ENCODE measurements around the gene STEAP3.

STEAP3 gene

DNA sequence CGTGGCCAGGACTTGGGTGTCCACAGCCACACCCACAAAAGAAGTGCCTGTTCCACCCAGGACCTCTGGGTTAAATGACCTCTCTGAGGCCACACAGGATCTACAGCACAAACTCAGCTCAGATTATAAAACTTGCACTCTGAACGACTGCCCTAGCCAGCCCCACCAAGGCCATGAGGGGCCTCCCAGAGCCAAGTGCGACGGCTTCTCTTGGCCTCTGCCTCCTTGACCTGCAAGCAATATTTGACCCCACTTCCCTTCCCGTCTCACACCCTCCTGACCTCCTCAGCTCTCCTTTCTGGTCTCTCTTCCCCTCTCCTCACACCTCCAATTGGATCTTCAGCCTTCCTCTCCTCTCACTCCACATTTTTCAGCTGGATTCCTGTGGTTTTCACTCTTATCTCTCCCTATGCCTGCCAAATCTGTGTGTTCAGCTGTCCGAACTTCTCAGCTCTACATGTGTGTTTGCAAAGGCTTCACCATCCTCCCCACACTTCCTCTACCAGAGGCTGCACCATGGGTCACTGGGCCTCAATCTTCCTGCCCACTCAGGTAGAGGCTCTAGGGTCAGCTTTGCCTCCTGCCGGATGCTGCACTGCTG lies 25.3 kb upstream of the STEAP3 start:
- DNase-seq, result no peak

DNA sequence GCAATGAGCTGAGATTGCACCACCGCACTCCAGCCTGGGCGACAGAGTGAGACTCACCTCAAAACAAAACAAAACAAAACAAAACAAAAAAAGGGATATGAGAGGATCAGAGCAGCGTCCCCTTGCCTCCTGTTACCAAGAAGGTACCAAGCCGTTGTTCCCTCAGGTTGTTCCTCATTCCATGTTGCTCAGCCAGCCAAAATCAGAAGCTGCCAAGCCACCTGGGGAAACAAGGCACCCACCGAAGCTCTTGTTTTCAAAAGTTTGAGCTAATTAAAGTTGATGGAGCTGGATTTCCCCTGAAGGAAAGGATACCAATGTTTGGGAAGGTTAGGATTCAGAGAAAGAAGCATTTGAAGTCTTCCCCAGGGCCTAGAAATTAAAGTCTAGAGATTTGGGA lies 21.8 kb upstream of the STEAP3 start:
- DNase-seq, result no peak

DNA sequence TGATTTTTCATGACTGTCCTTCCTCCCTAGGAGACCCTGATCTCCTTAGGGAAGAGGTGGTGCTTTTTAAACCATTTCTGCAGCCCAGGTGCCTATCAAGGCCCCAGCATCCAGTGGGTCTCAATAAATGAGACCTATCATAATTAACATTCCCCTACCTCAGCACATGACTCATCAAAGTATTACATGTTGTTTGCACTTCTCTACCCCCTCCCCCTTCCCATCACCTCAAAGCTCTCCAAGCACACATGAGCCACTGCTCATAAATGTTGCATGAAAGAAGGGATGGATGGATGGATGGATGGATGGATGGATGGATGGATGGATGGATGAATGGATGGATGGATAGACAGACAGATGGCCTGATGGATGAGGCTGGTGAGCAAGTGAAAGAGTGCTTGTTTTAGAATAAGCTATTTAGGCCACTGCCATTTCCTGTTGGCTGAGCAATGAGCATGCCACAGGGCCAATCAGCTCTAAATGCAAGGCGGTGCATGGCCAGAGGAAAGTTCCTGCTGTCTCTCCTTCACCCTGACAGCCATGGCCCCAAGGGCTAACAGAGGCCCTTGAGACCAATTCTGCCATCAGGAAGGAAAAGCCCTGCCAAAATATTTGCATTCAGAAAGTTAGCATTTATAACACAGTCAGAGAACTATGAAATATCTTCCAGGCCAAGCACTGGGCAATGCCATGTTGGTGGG lies 20.9 kb upstream of the STEAP3 start:
- DNase-seq, result no peak

GRCh38 chr2:119204525-119204924 lies 19.1 kb upstream of the STEAP3 start:
- DNase-seq, result no peak

- DNase-seq, result no peak
These were observed 18.5 kb upstream of the STEAP3 start for GRCh38 chr2:119205001-119205706.

GRCh38 chr2:119206201-119206600 lies 17.4 kb upstream of the STEAP3 start:
- no peak for DNase-seq

DNA sequence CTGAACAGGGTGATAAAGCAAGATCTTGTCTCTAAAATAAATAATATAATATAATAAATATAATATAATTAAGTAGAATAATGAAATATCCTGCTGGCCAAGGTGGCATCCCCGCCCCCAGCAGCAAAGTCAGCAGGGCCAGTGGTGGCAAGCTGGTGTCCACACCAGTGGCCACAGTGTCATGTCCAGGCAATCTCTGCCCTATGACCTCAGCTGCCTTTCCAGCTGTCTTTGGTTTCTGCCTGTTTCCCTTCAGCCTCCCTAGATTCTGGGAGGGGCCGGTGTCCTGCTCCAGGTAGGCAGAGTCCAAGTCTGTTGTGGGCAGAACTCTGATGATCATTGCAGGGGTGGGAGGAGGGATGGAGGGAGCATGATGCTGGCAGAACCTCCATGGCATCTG lies 16.2 kb upstream of the STEAP3 start:
- no peak for DNase-seq

DNA sequence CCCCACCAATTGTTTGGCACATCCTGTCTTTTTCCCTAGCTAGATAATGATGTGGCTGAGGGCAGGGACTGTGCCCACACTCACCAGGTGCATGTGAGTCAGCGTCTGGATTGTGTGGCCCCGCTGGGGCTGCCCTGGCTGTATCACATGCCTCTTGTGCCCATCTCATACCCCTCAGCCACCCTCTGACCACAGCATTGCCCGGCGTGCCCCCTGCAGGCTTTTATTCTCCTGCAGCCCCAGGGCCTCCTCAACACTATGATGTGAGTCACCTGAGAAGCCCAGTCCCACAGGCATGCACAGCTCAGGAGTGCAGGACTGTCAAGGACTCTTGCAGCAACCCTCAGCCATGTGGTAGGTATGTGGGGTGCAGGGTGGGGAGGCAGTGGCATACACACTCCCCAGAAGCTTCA lies 14.8 kb upstream of the STEAP3 start:
- no peak for DNase-seq

GRCh38 chr2:119212139-119212800 lies 11.4 kb upstream of the STEAP3 start:
- no peak for DNase-seq

GRCh38 chr2:119214453-119215037 lies 9.1 kb upstream of the STEAP3 start:
- DNase-seq, result no peak

DNA sequence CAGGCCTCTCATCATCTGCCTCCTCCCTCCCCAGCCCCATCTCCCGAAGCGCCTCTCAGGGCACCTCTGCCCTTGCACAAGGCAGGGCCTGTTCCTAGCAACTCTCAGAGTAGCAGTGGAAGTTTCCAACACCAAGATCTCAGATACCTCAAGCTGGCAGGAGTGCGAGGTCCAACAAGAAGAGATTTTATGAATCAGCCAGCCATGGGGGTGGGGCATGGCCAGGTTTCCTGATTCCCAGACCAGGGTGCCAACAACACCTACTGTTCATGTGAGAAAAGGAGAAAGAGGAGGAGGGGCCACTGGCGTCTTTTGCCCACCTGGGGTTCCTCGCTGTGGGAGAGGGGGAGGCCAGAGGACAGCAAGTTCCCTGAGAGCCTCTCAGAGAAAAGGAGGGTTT lies 6.6 kb upstream of the STEAP3 start:
- DNase-seq, result no peak

- DNase-seq, result no peak
These were observed 5.1 kb upstream of the STEAP3 start for GRCh38 chr2:119218478-119219064.

- DNase-seq, result no peak
These were observed 3.8 kb upstream of the STEAP3 start for GRCh38 chr2:119219873-119220272.

DNA sequence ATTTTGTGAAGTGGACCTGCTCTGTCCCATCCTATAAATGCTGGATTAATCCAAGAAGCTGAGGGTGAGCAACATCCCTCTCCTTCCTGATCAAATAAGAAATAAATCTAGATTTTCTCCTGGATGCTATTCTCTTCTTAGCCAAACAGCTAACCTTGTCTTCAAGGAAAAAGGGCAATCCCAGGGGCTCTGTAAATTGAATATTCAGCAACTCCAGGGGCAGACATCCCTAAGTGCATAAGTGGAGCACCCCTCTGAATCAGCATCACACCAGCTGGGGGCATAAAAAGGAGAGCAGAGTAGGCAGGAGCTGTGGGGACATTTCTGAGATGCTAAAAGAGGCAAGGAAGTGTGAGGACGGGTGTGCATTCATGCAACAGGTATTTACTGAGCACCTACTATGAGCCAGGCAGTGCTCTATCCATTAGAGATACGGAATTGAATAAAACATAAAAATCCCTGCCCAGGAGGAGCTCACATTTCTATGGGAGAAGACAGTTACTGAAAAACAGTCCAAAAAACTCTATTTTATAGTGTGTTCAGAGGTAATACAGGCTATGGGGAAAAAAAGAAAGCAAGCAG lies 2.8 kb upstream of the STEAP3 start:
- DNase-seq, result no peak

DNA sequence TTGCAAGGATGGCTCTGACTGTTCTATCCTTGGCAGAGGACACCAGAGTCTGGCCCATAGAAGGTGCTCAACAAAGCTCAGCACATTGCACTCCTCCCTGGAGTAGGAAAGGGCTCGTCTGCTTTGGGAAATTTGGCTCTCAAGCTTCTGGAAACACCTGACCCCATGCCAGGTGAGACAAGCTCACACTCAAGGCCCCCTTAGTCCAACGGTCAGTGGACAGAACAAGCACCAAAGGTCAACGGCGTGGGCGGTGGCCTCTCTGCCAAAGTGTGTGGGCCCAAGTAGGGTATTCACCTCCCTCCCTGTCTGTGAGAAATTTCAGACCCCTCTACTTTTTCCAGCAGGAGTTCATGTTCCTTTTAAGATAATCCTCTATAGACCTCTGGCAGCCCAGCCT lies 2.0 kb upstream of the STEAP3 start:
- no peak for DNase-seq

DNA sequence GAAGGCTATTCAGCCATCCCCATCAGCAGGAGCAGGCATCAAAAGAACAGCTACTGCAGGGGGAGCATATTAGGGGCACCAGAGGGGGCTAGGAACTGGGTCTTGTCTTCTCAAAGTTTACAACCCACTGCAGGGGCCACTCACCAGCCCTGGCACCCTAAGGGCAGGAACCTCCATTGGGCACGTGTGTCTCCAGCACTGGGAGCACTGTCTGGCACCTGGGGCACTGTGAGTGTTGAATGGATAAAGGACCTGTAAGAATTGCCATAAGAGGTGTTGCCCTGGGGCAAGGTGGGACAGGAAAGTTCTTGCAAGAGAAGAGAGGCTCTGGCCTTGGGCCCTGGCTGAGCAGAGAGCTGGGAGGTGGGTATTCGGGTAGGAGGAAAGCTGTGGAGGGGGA lies 1.4 kb upstream of the STEAP3 start:
- no peak for DNase-seq

DNA sequence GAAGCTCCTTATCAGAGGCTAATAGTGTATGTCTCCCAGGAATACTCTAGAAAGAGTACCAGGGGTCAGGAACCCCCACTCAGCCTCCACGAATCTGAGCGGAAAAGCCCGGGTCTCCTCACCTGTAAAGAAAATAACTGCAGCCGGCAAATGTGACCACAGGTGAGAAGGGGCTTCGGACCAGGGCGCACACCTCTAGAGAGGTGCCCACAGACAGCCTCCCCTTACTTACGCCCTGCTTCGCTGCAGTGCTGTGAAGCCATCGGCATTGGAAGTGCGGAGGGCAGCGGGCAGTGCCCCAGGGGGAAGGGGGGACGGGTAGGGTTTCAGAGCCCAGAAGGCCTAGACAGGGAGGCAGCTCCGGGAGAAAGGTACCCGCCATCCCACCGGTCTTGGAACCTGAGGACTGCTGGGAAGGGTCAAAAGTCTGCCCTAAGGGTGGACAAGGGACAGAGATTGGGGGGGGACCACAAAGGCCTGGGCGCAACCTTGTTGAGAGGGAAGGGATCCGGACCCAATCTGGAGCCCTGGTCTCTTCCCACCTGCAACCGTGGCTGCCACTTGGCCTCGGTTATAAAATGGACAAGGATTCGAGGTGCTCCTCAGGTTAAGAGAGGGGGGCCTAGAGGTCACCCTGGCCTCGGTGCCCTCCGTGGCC lies 642 bp upstream of the STEAP3 start:
- no peak for DNase-seq

- DNase-seq, result no peak
These were observed 914 bp downstream of the STEAP3 start for GRCh38 chr2:119224391-119225104.

- no peak for DNase-seq
These were observed 1.7 kb downstream of the STEAP3 start for GRCh38 chr2:119225105-119225865.

- no peak for DNase-seq
These were observed 2.3 kb downstream of the STEAP3 start for GRCh38 chr2:119225926-119226325.

DNA sequence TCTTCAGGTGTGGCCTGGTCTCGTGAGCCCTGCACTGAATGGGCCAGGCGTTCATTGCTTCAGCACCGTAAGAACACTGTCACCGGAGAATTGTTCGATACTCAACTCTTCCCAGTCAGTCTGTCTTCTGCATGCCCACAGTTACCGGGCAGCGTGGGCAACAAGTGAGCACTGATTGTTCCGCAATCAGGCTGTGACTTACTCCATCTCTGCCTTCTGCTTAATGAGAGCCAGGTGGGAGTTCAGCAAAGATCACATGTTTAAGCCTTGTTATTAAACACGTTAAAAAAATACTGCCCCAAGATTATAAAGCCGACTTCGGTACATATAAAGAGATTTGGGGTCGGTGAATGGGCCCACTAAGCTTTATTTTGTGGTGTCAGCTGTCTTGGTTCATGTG lies 3.7 kb downstream of the STEAP3 start:
- DNase-seq, result no peak
